Measurements from ENCODE around the gene ANKRD13B.
"Not testable (repeated sequence)": the region's sequence is repeated elsewhere in the genome, so short reads cannot be mapped to it uniquely, and the experiment has no call there.

Gene ANKRD13B

GRCh38 chr17:29629839-29630238, 36.9 kb downstream of the ANKRD13B start:
- DNase-seq (ENCODE audit: extremely low spot score, insufficient read length, low read depth) (no peak), FAIRE-seq (no peak)

- FAIRE-seq (no peak), DNase-seq (ENCODE audit: extremely low spot score, insufficient read length, low read depth) (no peak)
These were observed 37.8 kb downstream of the ANKRD13B start for GRCh38 chr17:29630630-29631193.

- FAIRE-seq, result no peak
- no peak for DNase-seq (ENCODE audit: extremely low spot score, insufficient read length, low read depth)
These were observed 41.0 kb downstream of the ANKRD13B start for GRCh38 chr17:29633886-29634285.

- no peak for FAIRE-seq
- DNase-seq (ENCODE audit: extremely low spot score, insufficient read length, low read depth), result no peak
These were observed 47.5 kb downstream of the ANKRD13B start for GRCh38 chr17:29640413-29640812.

GRCh38 chr17:29640981-29641642, 48.2 kb downstream of the ANKRD13B start:
- no peak for FAIRE-seq
- no peak for DNase-seq (ENCODE audit: extremely low spot score, insufficient read length, low read depth)

- FAIRE-seq, result no peak
- no peak for DNase-seq (ENCODE audit: extremely low spot score, insufficient read length, low read depth)
These were observed 49.3 kb downstream of the ANKRD13B start for GRCh38 chr17:29642171-29642611.

GRCh38 chr17:29643817-29644160, 50.9 kb downstream of the ANKRD13B start:
- no peak for DNase-seq (ENCODE audit: extremely low spot score, insufficient read length, low read depth)
- FAIRE-seq, result no peak

- FAIRE-seq, result no peak
- DNase-seq (ENCODE audit: extremely low spot score, insufficient read length, low read depth), result no peak
These were observed 52.7 kb downstream of the ANKRD13B start for GRCh38 chr17:29645515-29646051.

- no peak for FAIRE-seq
These were observed 55.1 kb downstream of the ANKRD13B start for GRCh38 chr17:29648005-29648404.

GRCh38 chr17:29649359-29649758, 56.4 kb downstream of the ANKRD13B start:
- DNase-seq (ENCODE audit: extremely low spot score, insufficient read length, low read depth) (no peak), FAIRE-seq (no peak)

More at GRCh38 chr17:29648005-29648404, 55.1 kb downstream of the ANKRD13B start:
- no peak for DNase-seq (ENCODE audit: extremely low spot score, insufficient read length, low read depth)

- no peak for FAIRE-seq
These were observed 57.5 kb downstream of the ANKRD13B start for GRCh38 chr17:29650396-29650795.

GRCh38 chr17:29651913-29652312, 59.0 kb downstream of the ANKRD13B start:
- not testable (repeated sequence) for FAIRE-seq; DNase-seq (ENCODE audit: extremely low spot score, insufficient read length, low read depth)

More at GRCh38 chr17:29650396-29650795, 57.5 kb downstream of the ANKRD13B start:
- DNase-seq (ENCODE audit: extremely low spot score, insufficient read length, low read depth), result no peak

- DNase-seq (ENCODE audit: extremely low spot score, insufficient read length, low read depth), result no peak
- no peak for FAIRE-seq
These were observed 60.0 kb downstream of the ANKRD13B start for GRCh38 chr17:29652976-29653375.

- no peak for FAIRE-seq
These were observed 61.2 kb downstream of the ANKRD13B start for GRCh38 chr17:29653995-29654714.

GRCh38 chr17:29655323-29655722, 62.4 kb downstream of the ANKRD13B start:
- DNase-seq (ENCODE audit: extremely low spot score, insufficient read length, low read depth), result no peak
- FAIRE-seq, result no peak

More at GRCh38 chr17:29653995-29654714, 61.2 kb downstream of the ANKRD13B start:
- no peak for DNase-seq (ENCODE audit: extremely low spot score, insufficient read length, low read depth)

- DNase-seq (ENCODE audit: extremely low spot score, insufficient read length, low read depth) (no peak), FAIRE-seq (no peak)
These were observed 66.2 kb downstream of the ANKRD13B start for GRCh38 chr17:29659155-29659554.

- FAIRE-seq, result no peak
These were observed 68.3 kb downstream of the ANKRD13B start for GRCh38 chr17:29661213-29661612.

GRCh38 chr17:29663155-29663554, 70.2 kb downstream of the ANKRD13B start:
- DNase-seq (ENCODE audit: extremely low spot score, insufficient read length, low read depth), result no peak
- FAIRE-seq, result no peak

More at GRCh38 chr17:29661213-29661612, 68.3 kb downstream of the ANKRD13B start:
- DNase-seq (ENCODE audit: extremely low spot score, insufficient read length, low read depth), result no peak
